ENCODE results near the gene PTGES3. TPM values are rescaled to one million over a fixed set of nuclear protein-coding genes. Genes with fewer than 3 reads are reported as not detected.

The PTGES3 gene
- total RNA-seq, 1 experiment from 2014 or later = 435 TPM

DNA sequence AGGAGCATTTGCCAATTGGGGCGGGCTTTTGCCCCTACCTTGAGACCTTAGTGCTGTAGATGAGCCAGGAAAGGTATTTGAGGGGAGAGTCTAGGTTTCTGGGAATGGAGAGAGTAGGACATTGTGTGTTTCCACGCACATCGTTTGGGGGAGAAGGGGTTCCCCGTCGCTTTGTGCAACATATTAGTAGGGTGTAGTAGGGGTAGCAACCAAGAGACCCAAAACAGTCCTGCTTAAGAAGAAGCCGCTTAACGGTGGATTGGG is 694 bp upstream of the PTGES3 start:
- peaks cover 29 to 33% (median 33%) of the 10 kb centered on the region in 3 experiments for H3K36me3 Mint-ChIP-seq (ENCODE audit: insufficient read depth in 1 of 3, low read depth in 3 of 3)
- peak overlapping the region; percentile 96 for H3K27ac ChIP-seq (ENCODE audit: insufficient read length, low read depth, low read length)
- peak overlapping the region; percentile 27 for H2BK5ac ChIP-seq (ENCODE audit: insufficient read length, low read length)
- peak overlapping the region; percentile 88 for H3K4me2 ChIP-seq (ENCODE audit: insufficient read depth, insufficient read length, low read length)
- H2BK15ac ChIP-seq (ENCODE audit: low read depth, low read length) = no peak overlapping the region
- H4K8ac ChIP-seq (replicated peaks; ENCODE audit: insufficient read length, low read depth, low read length) = no peak overlapping the region
- H3K23ac ChIP-seq (ENCODE audit: insufficient read length, low read depth, low read length) = no peak overlapping the region
- peak overlapping the region; percentile 96; the same call in 1 of the 2 replicates for H3K14ac ChIP-seq (ENCODE audit: insufficient read depth, low read length)
- peak overlapping the region; percentile 47 for H4K5ac ChIP-seq (ENCODE audit: insufficient read length, low read depth, low read length)
- peak overlapping the region; percentile 40 for H2BK12ac ChIP-seq (ENCODE audit: insufficient read length, low read depth, low read length)
- H3K18ac ChIP-seq (ENCODE audit: insufficient read length, low read depth, low read length) = peak overlapping the region; percentile 92
- no peak overlapping the region for H3T11ph ChIP-seq (ENCODE audit: low read length)
- no peak overlapping the region for H4K91ac ChIP-seq (ENCODE audit: insufficient read length, low read depth, low read length)
- H3K4me1 ChIP-seq (ENCODE audit: insufficient read depth, low read length) = no peaks in the 10 kb centered on the region
- H2AK5ac ChIP-seq (ENCODE audit: insufficient read length, low read length) = no peak overlapping the region
- TF ChIP-seq, protein P1, sequence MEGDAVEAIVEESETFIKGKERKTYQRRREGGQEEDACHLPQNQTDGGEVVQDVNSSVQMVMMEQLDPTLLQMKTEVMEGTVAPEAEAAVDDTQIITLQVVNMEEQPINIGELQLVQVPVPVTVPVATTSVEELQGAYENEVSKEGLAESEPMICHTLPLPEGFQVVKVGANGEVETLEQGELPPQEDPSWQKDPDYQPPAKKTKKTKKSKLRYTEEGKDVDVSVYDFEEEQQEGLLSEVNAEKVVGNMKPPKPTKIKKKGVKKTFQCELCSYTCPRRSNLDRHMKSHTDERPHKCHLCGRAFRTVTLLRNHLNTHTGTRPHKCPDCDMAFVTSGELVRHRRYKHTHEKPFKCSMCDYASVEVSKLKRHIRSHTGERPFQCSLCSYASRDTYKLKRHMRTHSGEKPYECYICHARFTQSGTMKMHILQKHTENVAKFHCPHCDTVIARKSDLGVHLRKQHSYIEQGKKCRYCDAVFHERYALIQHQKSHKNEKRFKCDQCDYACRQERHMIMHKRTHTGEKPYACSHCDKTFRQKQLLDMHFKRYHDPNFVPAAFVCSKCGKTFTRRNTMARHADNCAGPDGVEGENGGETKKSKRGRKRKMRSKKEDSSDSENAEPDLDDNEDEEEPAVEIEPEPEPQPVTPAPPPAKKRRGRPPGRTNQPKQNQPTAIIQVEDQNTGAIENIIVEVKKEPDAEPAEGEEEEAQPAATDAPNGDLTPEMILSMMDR (conservative IDR thresholded peaks at IDR 0.05) = no peak
- H3K9ac ChIP-seq (ENCODE audit: extremely low read depth, insufficient read length, low read length) = peak overlapping the region; percentile 94
- H3K4me1 Mint-ChIP-seq = peaks cover 15 to 24% of the 10 kb centered on the region in 2 experiments
- no CpG with 5 or more reads among the region's 7 CpGs for WGBS (ENCODE audit: extremely low coverage, insufficient read length, low lambda C conversion rate)
- peak overlapping the region; percentile 90 for H2BK120ac ChIP-seq (ENCODE audit: low read depth, low read length, poor library complexity, severe bottlenecking)
- DNase-seq = no peak
- H3K79me1 ChIP-seq (ENCODE audit: insufficient read depth, low read depth, low read length, poor library complexity, severe bottlenecking) = no peaks in the 10 kb centered on the region
- H3K27me3 Mint-ChIP-seq (ENCODE audit: low read depth) = no peaks in the 10 kb centered on the region
- no peak overlapping the region for H2BK20ac ChIP-seq (ENCODE audit: low read depth, low read length, poor library complexity, severe bottlenecking)
- no peak overlapping the region for H3K56ac ChIP-seq (ENCODE audit: insufficient read length, low read depth, low read length)
- peaks cover 36% of the 10 kb centered on the region; the same call in 1 of the 2 replicates for H3K79me2 ChIP-seq (ENCODE audit: insufficient read depth, low read length)
- peak overlapping the region; percentile 99 to 100 for H3K4me3 Mint-ChIP-seq
- no peak overlapping the region; the same call in 1 of the 2 replicates for H3K4ac ChIP-seq (ENCODE audit: low read depth, low read length)
- H2AFZ ChIP-seq (ENCODE audit: low read length) = no peak overlapping the region
- H3K27ac Mint-ChIP-seq = peak overlapping the region; percentile 98 to 100 (median 99)
- no peaks in the 10 kb centered on the region for H4K20me1 ChIP-seq (ENCODE audit: control insufficient read depth, insufficient read depth, insufficient read length)
- peaks cover 8% of the 10 kb centered on the region for H3K23me2 ChIP-seq (ENCODE audit: insufficient read length, low read depth, low read length, poor library complexity, severe bottlenecking)
- H3K27me3 ChIP-seq (ENCODE audit: insufficient read depth, low read length) = no peaks in the 10 kb centered on the region
- peaks cover 0 to 3% of the 10 kb centered on the region in 2 experiments; a peak in 2 of 5 replicates for H3K9me3 Mint-ChIP-seq
- H3K9me3 ChIP-seq (ENCODE audit: control insufficient read depth, low read depth, low read length) = no peaks in the 10 kb centered on the region

Measured in H9 (cell line).